ENCODE results near the gene C20orf141. TPM values are rescaled to one million over a fixed set of nuclear protein-coding genes. Genes with fewer than 3 reads are reported as not detected.
"Not testable (repeated sequence)": the region's sequence is repeated elsewhere in the genome, so short reads cannot be mapped to it uniquely, and the experiment has no call there.

C20orf141 gene
- polyA plus RNA-seq (2014; cell fraction: cytosol; rRNA removed): not detected in 2 replicates
- polyA plus RNA-seq (2014; cell fraction: nucleus; rRNA removed): not detected in 2 replicates

GRCh38 chr20:2814587-2815051 is at the start of gene C20orf141:
Gene C20orf141, plus strand, starts transcription at chr20:2814987. Its CDS starts 198 bp downstream, at chr20:2815185.
- peak; percentile 54 for DNase-seq (ENCODE audit: low spot score)

- DNase-seq (ENCODE audit: low spot score): no peak
These were observed 46.8 kb upstream of the C20orf141 start for GRCh38 chr20:2767768-2768631.

GRCh38 chr20:2768632-2769015 is 46.2 kb upstream of the C20orf141 start:
- DNase-seq (ENCODE audit: low spot score): no peak

- not testable (repeated sequence) for DNase-seq (ENCODE audit: low spot score)
These were observed 44.7 kb upstream of the C20orf141 start for GRCh38 chr20:2770091-2770490.

- DNase-seq (ENCODE audit: low spot score): no peak
These were observed 43.1 kb upstream of the C20orf141 start for GRCh38 chr20:2771631-2772080.

GRCh38 chr20:2773812-2774211 is 41.0 kb upstream of the C20orf141 start:
- no peak for DNase-seq (ENCODE audit: low spot score)

- DNase-seq (ENCODE audit: low spot score): no peak
These were observed 39.6 kb upstream of the C20orf141 start for GRCh38 chr20:2775139-2775538.

GRCh38 chr20:2778602-2779321 is 36.0 kb upstream of the C20orf141 start:
- DNase-seq (ENCODE audit: low spot score): no peak

- no peak for DNase-seq (ENCODE audit: low spot score)
These were observed 33.8 kb upstream of the C20orf141 start for GRCh38 chr20:2780948-2781347.

- DNase-seq (ENCODE audit: low spot score): no peak
These were observed 30.8 kb upstream of the C20orf141 start for GRCh38 chr20:2783908-2784566.

GRCh38 chr20:2793471-2793870 is 21.3 kb upstream of the C20orf141 start:
- no peak for DNase-seq (ENCODE audit: low spot score)

- no peak for DNase-seq (ENCODE audit: low spot score)
These were observed 20.5 kb upstream of the C20orf141 start for GRCh38 chr20:2794202-2794748.

- no peak for DNase-seq (ENCODE audit: low spot score)
These were observed 19.8 kb upstream of the C20orf141 start for GRCh38 chr20:2794866-2795447.

GRCh38 chr20:2795451-2795850 is 19.3 kb upstream of the C20orf141 start:
- DNase-seq (ENCODE audit: low spot score): no peak

- no peak for DNase-seq (ENCODE audit: low spot score)
These were observed 18.7 kb upstream of the C20orf141 start for GRCh38 chr20:2796011-2796660.

- DNase-seq (ENCODE audit: low spot score): no peak
These were observed 17.4 kb upstream of the C20orf141 start for GRCh38 chr20:2797136-2797983.

GRCh38 chr20:2798095-2798805 is 16.5 kb upstream of the C20orf141 start:
- DNase-seq (ENCODE audit: low spot score): no peak

- peak; percentile 48 for DNase-seq (ENCODE audit: low spot score)
These were observed 16.0 kb upstream of the C20orf141 start for GRCh38 chr20:2798814-2799213.

GRCh38 chr20:2799271-2799670 is 15.5 kb upstream of the C20orf141 start:
- no peak for DNase-seq (ENCODE audit: low spot score)
